A549 treated with CORT108297 at 1 μM for 4 hours (cell line): ENCODE measurements around the gene CAPN1. TPM values are rescaled to one million over a fixed set of nuclear protein-coding genes. Genes with fewer than 3 reads are reported as not detected.

Experiments
- total RNA-seq: library from RNA; stranded (reverse); fragments of 200-300 nt; extraction: Qiagen RNA extraction; gene quantifications from 5 replicates; pipeline ENCODE4 v1.2.3, GENCODE V29; 2022

CAPN1 gene
- total RNA-seq = 97.2 to 123 TPM (median 115 TPM) in 5 replicates

DNA sequence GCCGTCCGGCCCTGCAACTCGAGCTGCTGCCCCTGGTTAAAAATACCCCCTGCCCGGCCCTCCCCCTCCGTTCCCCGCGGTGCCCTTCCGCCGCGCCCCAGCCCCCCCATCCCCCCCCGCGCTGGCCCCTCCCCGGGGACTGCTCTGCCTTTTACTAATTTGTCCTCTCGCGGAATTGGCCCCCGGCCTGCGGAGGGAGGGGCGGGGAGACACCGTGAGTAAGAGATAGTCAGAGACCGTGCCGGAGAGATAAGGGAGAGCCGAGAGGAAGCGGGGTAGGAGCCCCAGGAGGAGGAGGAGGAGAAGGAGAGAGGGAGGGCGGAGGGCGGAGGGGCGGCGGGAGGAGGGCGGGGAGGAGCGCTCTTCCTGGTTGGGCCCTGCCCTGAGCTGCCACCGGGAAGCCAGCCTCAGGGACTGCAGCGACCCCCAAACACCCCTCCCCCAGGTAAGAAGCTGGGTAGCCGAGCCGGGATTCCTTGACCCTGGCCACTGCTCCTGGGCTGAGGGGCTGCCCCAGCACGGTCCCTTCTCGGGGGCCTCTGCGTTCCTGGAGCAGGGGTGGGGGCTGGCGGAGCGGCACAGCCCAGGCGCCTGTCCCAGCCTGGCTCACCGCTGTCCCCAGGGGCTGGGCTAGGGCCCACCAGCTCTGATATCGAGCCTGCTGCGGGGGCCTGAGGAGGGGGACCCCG lies at the start of gene CAPN1:
Gene CAPN1 (plus strand): TSS at position 360 of the 689 bp plus-strand sequence. CDS start 774 bp downstream, outside the sequence.

DNA sequence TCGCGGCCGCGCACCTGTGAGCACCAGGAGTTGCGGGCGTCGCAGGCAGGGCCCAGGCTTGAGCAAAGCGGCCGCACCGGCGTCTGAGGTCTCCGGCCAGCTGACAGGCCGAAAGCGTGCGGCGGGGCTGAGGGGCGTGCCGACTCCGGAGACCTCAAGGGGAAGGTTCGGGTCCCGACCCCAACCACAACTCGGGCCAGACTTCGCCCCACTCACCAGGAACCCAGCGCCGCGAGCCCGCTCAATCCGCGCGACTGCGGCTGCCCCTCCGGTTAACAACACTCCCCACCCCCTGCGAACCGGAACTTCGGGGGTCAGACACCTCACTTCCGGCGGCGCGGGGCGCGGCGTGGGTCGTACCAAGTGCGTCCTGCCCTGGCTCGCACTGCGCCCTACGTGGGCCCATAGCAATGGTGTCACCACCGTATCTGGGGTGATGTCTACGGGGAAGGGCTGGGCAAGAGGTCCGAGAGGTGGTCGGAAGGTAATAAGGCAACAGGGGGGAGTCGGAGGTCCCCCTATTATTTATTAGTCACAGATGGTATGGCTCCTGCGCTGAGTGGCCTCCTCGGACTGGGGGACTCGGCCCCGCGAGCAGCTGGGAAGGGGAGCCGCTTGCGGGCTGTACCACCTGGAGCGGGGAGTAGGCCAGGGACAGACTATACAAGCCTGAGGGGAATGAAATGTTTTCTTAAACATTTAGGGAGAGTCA lies 47.3 kb upstream of the CAPN1 start, which contains the start of gene SYVN1:
Gene SYVN1 (minus strand): TSS at position 280 of the 712 bp plus-strand sequence. CDS start 918 bp downstream, outside the sequence.

GRCh38 chr11:65170058-65170534 lies 11.6 kb upstream of the CAPN1 start, which contains the start of gene SPDYC:
Gene SPDYC (plus strand): TSS chr11:65170233. CDS start chr11:65171358, 1,125 bp downstream.

Other genes starting within 250 kb of the CAPN1 start
- not detected in 5 replicates for gene GPHA2, start 246.0 kb upstream of the CAPN1 start, total RNA-seq
- not detected in 5 replicates for gene MAJIN, start 209.8 kb upstream of the CAPN1 start, total RNA-seq
- 0.74 to 1.0 TPM (median 0.96 TPM) in 5 replicates for gene BATF2, start 185.0 kb upstream of the CAPN1 start, total RNA-seq
- gene ARL2, start 167.8 kb upstream of the CAPN1 start, total RNA-seq = 167 to 196 TPM (median 191 TPM) in 5 replicates
- gene SNX15, start 154.5 kb upstream of the CAPN1 start, total RNA-seq = 20.7 to 25.8 TPM (median 23.6 TPM) in 5 replicates
- gene SAC3D1, start 140.7 kb upstream of the CAPN1 start, total RNA-seq = 33.4 to 59.7 TPM (median 56.5 TPM) in 5 replicates
- gene NAALADL1, start 123.4 kb upstream of the CAPN1 start, total RNA-seq = 0.03 TPM in 1 of 5 replicates, not detected in the others
- 56.7 to 72.8 TPM (median 69.2 TPM) in 5 replicates for gene CDCA5, start 97.9 kb upstream of the CAPN1 start, total RNA-seq
- 32.3 to 35.1 TPM (median 33.5 TPM) in 5 replicates for gene ZFPL1, start 97.7 kb upstream of the CAPN1 start, total RNA-seq
- 50.1 to 57.1 TPM (median 54.1 TPM) in 5 replicates for gene VPS51, start 85.7 kb upstream of the CAPN1 start, total RNA-seq
- gene TM7SF2, start 70.1 kb upstream of the CAPN1 start, total RNA-seq = 4.2 to 8.3 TPM (median 6.2 TPM) in 5 replicates
- 13.2 to 25.1 TPM (median 24.8 TPM) in 5 replicates for gene ZNHIT2, start 64.2 kb upstream of the CAPN1 start, total RNA-seq
- gene FAU, start 59.8 kb upstream of the CAPN1 start, total RNA-seq = 801 to 1,074 TPM (median 1,010 TPM) in 5 replicates
- 72.1 to 80.3 TPM (median 75.3 TPM) in 5 replicates for gene MRPL49, start 59.6 kb upstream of the CAPN1 start, total RNA-seq
- gene SYVN1, start 47.4 kb upstream of the CAPN1 start, total RNA-seq = 30.5 to 45.9 TPM (median 41.9 TPM) in 5 replicates
- not detected in 5 replicates for gene SPDYC, start 11.7 kb upstream of the CAPN1 start, total RNA-seq
- 13.4 to 15.9 TPM (median 15.1 TPM) in 5 replicates for gene POLA2, start 80.0 kb downstream of the CAPN1 start, total RNA-seq
- 13.4 to 21.3 TPM (median 16.9 TPM) in 5 replicates for gene CDC42EP2, start 132.9 kb downstream of the CAPN1 start, total RNA-seq
- gene DPF2, start 151.9 kb downstream of the CAPN1 start, total RNA-seq = 39.4 to 46.7 TPM (median 40.4 TPM) in 5 replicates
- 0.60 to 1.1 TPM (median 1.0 TPM) in 5 replicates for gene TIGD3, start 172.8 kb downstream of the CAPN1 start, total RNA-seq
- 11.0 to 13.3 TPM (median 13.1 TPM) in 5 replicates for gene SLC25A45, start 200.7 kb downstream of the CAPN1 start, total RNA-seq
- gene FRMD8, start 204.7 kb downstream of the CAPN1 start, total RNA-seq = 37.8 to 63.7 TPM (median 54.9 TPM) in 5 replicates
- 158 to 313 TPM (median 227 TPM) in 5 replicates for gene NEAT1, start 240.9 kb downstream of the CAPN1 start, total RNA-seq